GM12878 (cell line): ENCODE measurements around the gene CEACAM21. TPM values are rescaled to one million over a fixed set of nuclear protein-coding genes. Genes with fewer than 3 reads are reported as not detected.

Source experiments
- ATAC-seq: fragments of 200-7000 bp; cut with Tn5 transposase; 3 replicates; pipeline ENCODE4 v1.9.1; 2020; ENCODE audit warnings: mild to moderate bottlenecking, moderate library complexity
- BruUV-seq: library from RNA; stranded (reverse); fragments of 400-500 nt; replicated peaks from 2 replicates; lab custom pipeline; 2021; lab: Mats Ljungman, UMichigan
- CTCF ChIA-PET: fragments of 300-600 bp; sonication (Branson Sonifier 250); formaldehyde crosslinking; extraction: SDS; loops from one replicate; lab custom pipeline; 2021; ENCODE audit warnings: inconsistent platforms; lab: Yijun Ruan, JAX
- POLR2A ChIA-PET: fragments of 350-600 bp; formaldehyde crosslinking; extraction: SDS; loops from one replicate; lab custom pipeline; 2021; ENCODE audit warnings: inconsistent platforms; lab: Charles Lee
- RAD21 ChIA-PET: fragments of 300-600 bp; sonication (Branson Sonifier 250); formaldehyde crosslinking; loops from one replicate; lab custom pipeline; 2023; ENCODE audit warnings: antibody characterized with exemption; ENCODE audit not compliant: unreplicated experiment; lab: Charles Lee
- SMC1A ChIA-PET: fragments of 300-600 bp; sonication (Branson Sonifier 250); formaldehyde crosslinking; loops from one replicate; lab custom pipeline; 2023; ENCODE audit not compliant: unreplicated experiment, uncharacterized antibody; lab: Charles Lee
- DNase-seq: peaks from one replicate; pipeline ENCODE4 v3.0.0-alpha.2; 2011; ENCODE audit warnings: low read depth, low spot score
- FAIRE-seq: peaks from 3 replicates; lab custom pipeline; 2011; peaks lifted over from hg19 to GRCh38; lab: Jason Lieb, UNC
- H2AFZ ChIP-seq: 2 replicates; pipeline ENCODE4 v1.6.0; 2011; ENCODE audit warnings: low read depth, low read length, control low read depth; ENCODE audit not compliant: control insufficient read depth
- H3K27ac ChIP-seq: 2 replicates; pipeline ENCODE4 v1.5.1; 2011; ENCODE audit warnings: control low read depth; ENCODE audit not compliant: control insufficient read depth, insufficient read depth
- H3K27me3 ChIP-seq, 2 experiments: replicated peaks in 1 of 2; 2 replicates each; pipeline versions ENCODE4 v1.6.0 to v1.6.1; 2011; ENCODE audit warnings: low read length in 1 of 2; ENCODE audit not compliant: control insufficient read depth in 2 of 2, insufficient read depth in 2 of 2
- H3K36me3 ChIP-seq, 2 experiments: 2 replicates each; pipeline ENCODE4 v1.5.1; 2011; ENCODE audit warnings: low read length in 1 of 2; ENCODE audit not compliant: control insufficient read depth in 2 of 2, insufficient read depth in 2 of 2
- H3K4me1 ChIP-seq: 2 replicates; pipeline ENCODE4 v1.6.1; 2011; ENCODE audit warnings: mild to moderate bottlenecking, low read length, moderate library complexity, mixed read lengths; ENCODE audit not compliant: control insufficient read depth, insufficient read depth
- H3K4me2 ChIP-seq: 2 replicates; pipeline ENCODE4 v1.6.0; 2011; ENCODE audit warnings: control low read depth; ENCODE audit not compliant: control insufficient read depth, insufficient read depth
- H3K4me3 ChIP-seq: fragments of 200-600 bp; sonication (generic); 2 replicates; pipeline ENCODE4 v1.5.1; 2016
- H3K79me2 ChIP-seq: 2 replicates; pipeline ENCODE4 v1.6.0; 2011; ENCODE audit warnings: low read length; ENCODE audit not compliant: control insufficient read depth, insufficient read depth
- H3K9ac ChIP-seq: 2 replicates; pipeline ENCODE4 v1.8.0; 2011; ENCODE audit warnings: low read length, control low read depth, mixed read lengths; ENCODE audit not compliant: control insufficient read depth, insufficient read depth
- H3K9me3 ChIP-seq: replicated peaks from 3 replicates; pipeline ENCODE4 v1.5.1; 2011; ENCODE audit warnings: mild to moderate bottlenecking, low read length; ENCODE audit not compliant: control insufficient read depth, insufficient read depth
- H4K20me1 ChIP-seq: 2 replicates; pipeline ENCODE4 v1.6.0; 2011; ENCODE audit not compliant: control insufficient read depth, insufficient read depth
- ASH2L ChIP-seq: fragments of 300-600, 200-600 bp; sonication (generic); IDR thresholded peaks from 2 replicates; pipeline ENCODE4 v1.6.1; 2017; ENCODE audit warnings: low read depth, mild to moderate bottlenecking, borderline replicate concordance
- BCLAF1 ChIP-seq: fragments of 450-650 bp; IDR thresholded peaks from 2 replicates; pipeline ENCODE4 v1.6.1; 2017; ENCODE audit warnings: antibody characterized with exemption, mild to moderate bottlenecking, moderate library complexity
- IRF4 ChIP-seq: IDR thresholded peaks from 2 replicates; pipeline ENCODE4 v1.6.1; 2011; ENCODE audit warnings: low read depth, low read length
- MLLT1 ChIP-seq: fragments of 450-650 bp; IDR thresholded peaks from 2 replicates; pipeline ENCODE4 v1.6.1; 2016; ENCODE audit warnings: mild to moderate bottlenecking
- NFYA ChIP-seq: IDR thresholded peaks from 2 replicates; pipeline ENCODE4 v1.6.1; 2011; ENCODE audit warnings: low read depth, mild to moderate bottlenecking, low read length, improper control_type of control experiment, borderline replicate concordance
- NKRF ChIP-seq: fragments of 450-650 bp; conservative IDR thresholded peaks from 2 replicates; pipeline ENCODE4 v1.6.1; 2017; ENCODE audit warnings: mild to moderate bottlenecking, moderate library complexity
- REST ChIP-seq: IDR thresholded peaks from 2 replicates; pipeline ENCODE4 v1.6.1; 2012; ENCODE audit warnings: mild to moderate bottlenecking, low read depth, low read length
- SMAD5 ChIP-seq: IDR thresholded peaks from 2 replicates; pipeline ENCODE4 v1.6.1; 2016; ENCODE audit warnings: antibody characterized with exemption, low read depth
- ZBTB33 ChIP-seq: fragments of 450-650 bp; IDR thresholded peaks from 2 replicates; pipeline ENCODE4 v1.6.1; 2017; ENCODE audit warnings: mild to moderate bottlenecking
- ZNF207 ChIP-seq: fragments of 450-650 bp; IDR thresholded peaks from 2 replicates; pipeline ENCODE4 v1.6.1; 2014; ENCODE audit warnings: antibody characterized with exemption, mild to moderate bottlenecking, borderline replicate concordance
- ZNF274 ChIP-seq: IDR thresholded peaks from one replicate; pipeline ENCODE4 v1.8.0; 2011; ENCODE audit not compliant: insufficient read length, insufficient read depth
- WGBS: methylation state at CpG from one replicate; pipeline ENCODE4 v1.1.6; 2016; ENCODE audit warnings: low lambda C conversion rate; ENCODE audit not compliant: insufficient replicate concordance, insufficient coverage; ENCODE audit errors: missing lambda C conversion rate; 5-methylcytosine and 5-hydroxymethylcytosine counted together
- in situ Hi-C: fragments of 300-500 bp; cut with MboI; formaldehyde crosslinking; loops from 9 replicates; pipeline ENCODE4 v1.14.3; 2018; ENCODE audit warnings: mixed read lengths
- intact Hi-C: fragments of 100-400 bp; cut with micrococcal nuclease; formaldehyde crosslinking; loops from one replicate; pipeline ENCODE4 v1.14.2; 2022; ENCODE audit not compliant: unreplicated experiment
- polyA plus RNA-seq, 11 experiments: library from polyadenylated mRNA; depleted of rRNA in 4 of 11; unstranded in 6 of 11; stranded (reverse) in 5 of 11; fragments of >200 nt; fragmentation: Nextera tagmentation in 4 of 11; fragmentation: Illumina TruSeq in 1 of 11; extraction: Ambion mirVana in 4 of 11; extraction: Trizol in 1 of 11; gene quantifications; 1 replicate in 1 of 11; 2 replicates in 10 of 11; pipeline versions ENCODE4 v1.2.1 to v1.2.3, GENCODE V29; 2011 to 2016; ENCODE audit warnings: inconsistent platforms in 2 of 11, missing spikeins in 2 of 11, low read depth in 1 of 11
- total RNA-seq, 4 experiments: library from RNA; depleted of rRNA in 3 of 4; stranded (reverse); fragments of >200 nt in 3 of 4; fragmentation: Illumina TruSeq in 1 of 4; extraction: Trizol in 1 of 4; gene quantifications; 2 replicates each; pipeline versions ENCODE4 v1.2.1 to v1.2.3, GENCODE V29; 2013 to 2021

Gene CEACAM21
- total and polyA plus RNA-seq, 10 of the 15 experiments (the other 5 are each of a cell fraction or from before 2014, with no cell fraction given): 0.87 to 13.6 (median 8.1) TPM

GRCh38 chr19:41546961-41547360 is 29.0 kb upstream of the CEACAM21 start:
- no peak for DNase-seq
- no peak overlapping the region for H3K9ac ChIP-seq
- ATAC-seq: no peak
- no peak for FAIRE-seq
- intact Hi-C loops (no loop called here), in situ Hi-C loops (no loop called here)
- H4K20me1 ChIP-seq: no peaks in the 10 kb centered on the region
- no peak overlapping the region for H3K4me3 ChIP-seq
- POLR2A ChIA-PET: interaction anchor here (0.6 to 4.2 kb wide), 6 partner anchors 13 to 816 kb away, joined by 3 to 14 read pairs (median 4); partner anchors contain the start of gene CEACAM21
- no TSS peak for BruUV-seq
- no peaks in the 10 kb centered on the region for H3K9me3 ChIP-seq
- RAD21 ChIA-PET: interaction anchor here (0.6 to 2.2 kb wide), 5 partner anchors 12 to 212 kb away, joined by 4 to 10 read pairs (median 6); no protein-coding TSS in a partner anchor
- peaks cover 29% of the 10 kb centered on the region for H3K79me2 ChIP-seq
- H3K27me3 ChIP-seq: no peaks in the 10 kb centered on the region
- H3K4me1 ChIP-seq: peaks cover 22% of the 10 kb centered on the region
- WGBS: 80% methylated on average over 4 of the region's 4 CpGs
- H3K36me3 ChIP-seq: no peaks in the 10 kb centered on the region
- H3K27ac ChIP-seq: no peak overlapping the region
- no peak overlapping the region; the same call in 1 of the 2 replicates for H3K4me2 ChIP-seq
- CTCF ChIA-PET: interaction anchor here (0.9 to 15.8 kb wide), 6 partner anchors 10 to 98 kb away, joined by 3 to 549 read pairs (median 6); no protein-coding TSS in a partner anchor
- H2AFZ ChIP-seq: no peak overlapping the region
- SMC1A ChIA-PET: interaction anchor here (0.7 to 17.5 kb wide), 5 partner anchors 8 to 100 kb away, joined by 3 to 305 read pairs (median 8); no protein-coding TSS in a partner anchor
- TF ChIP-seq REST (no peak), MLLT1 (no peak), NKRF (no peak), ASH2L (no peak), NFYA (no peak), BCLAF1 (no peak), ZNF207 (no peak), ZNF274 (no peak), ZBTB33 (no peak), IRF4 (no peak), SMAD5 (no peak)
